Keratinocyte (primary cell): ENCODE results near the gene ZNF280C.

Source experiments
- CTCF ChIP-seq, 3 experiments: IDR thresholded peaks in 1 of 3; conservative IDR thresholded peaks in 1 of 3; optimal IDR thresholded peaks in 1 of 3; 2 replicates in 2 of 3; 3 replicates in 1 of 3; pipeline versions ENCODE3 to v1.5.1; 2011; ENCODE audit warnings: low read length in 3 of 3, mild to moderate bottlenecking in 3 of 3, moderate library complexity in 2 of 3, control low read depth in 1 of 3, inconsistent platforms in 1 of 3; ENCODE audit not compliant: insufficient read depth in 2 of 3; ENCODE audit errors: extremely low read depth in 1 of 3
- EZH2 ChIP-seq: IDR thresholded peaks from one replicate; pipeline ENCODE4 v1.6.1; 2012; ENCODE audit warnings: inconsistent platforms, mild to moderate bottlenecking, low read length, moderate library complexity

- TF ChIP-seq CTCF (optimal IDR thresholded peaks at IDR 0.05 in 1 of 3, IDR thresholded peaks at IDR 0.05 in 1 of 3, conservative IDR thresholded peaks at IDR 0.05 in 1 of 3; ENCODE audit: extremely low read depth in 1 of 3, insufficient read depth in 2 of 3, low read length in 3 of 3), result no peak
- TF ChIP-seq EZH2, result no peak
Observed at GRCh38 chrX:130287071-130287770, 18.5 kb upstream of the ZNF280C start.
